ENCODE results near the gene ST6GALNAC2.
"Not testable (repeated sequence)": the region's sequence is repeated elsewhere in the genome, so short reads cannot be mapped to it uniquely, and the experiment has no call there.

Gene ST6GALNAC2

GRCh38 chr17:76561799-76562268 lies 23.8 kb downstream of the ST6GALNAC2 start:
- Histone ChIP-seq H3K27ac (ENCODE audit: insufficient read depth in 1 of 2, low read depth in 1 of 2, low read length in 2 of 2, poor library complexity in 1 of 2, severe bottlenecking in 2 of 2) (no peak overlapping the region), H3K27me3 (replicated peaks in 2 of 5; ENCODE audit: control insufficient read depth in 4 of 5, insufficient read depth in 5 of 5, low read length in 4 of 5) (no peaks in the 10 kb centered on the region), H3K36me3 (ENCODE audit: control insufficient read depth in 4 of 4, insufficient read depth in 4 of 4, low read length in 3 of 4) (peaks cover 13 to 53% (median 25%) of the 10 kb centered on the region in 4 experiments), H3K9me3 (ENCODE audit: control extremely low read depth in 1 of 5, control insufficient read depth in 4 of 5, insufficient read depth in 2 of 5, low read depth in 1 of 5, low read length in 4 of 5) (no peaks in the 10 kb centered on the region), H3K4me3 (ENCODE audit: control insufficient read depth in 1 of 7, extremely low read depth in 1 of 7, insufficient read depth in 4 of 7, low read depth in 2 of 7, low read length in 6 of 7) (no peak overlapping the region), H3K4me1 (ENCODE audit: control extremely low read depth in 1 of 4, control insufficient read depth in 4 of 4, insufficient read depth in 4 of 4, low read length in 3 of 4) (peaks cover 13 to 75% (median 43%) of the 10 kb centered on the region in 4 experiments)
- DNase-seq, result no peak
- CTCF ChIA-PET, result interaction anchor here (6.6 to 7.5 kb wide), 2 partner anchors 24 to 61 kb away, joined by 49 to 50 read pairs; partner anchors contain the start of gene ST6GALNAC2
- 96% methylated on average over 5 of the region's 5 CpGs for WGBS (ENCODE audit: insufficient coverage)
- POLR2A ChIA-PET, result no interaction called here

GRCh38 chr17:76561332-76561731 lies 24.3 kb downstream of the ST6GALNAC2 start:
- no peak for DNase-seq
- H3K9me3 ChIP-seq (ENCODE audit: control extremely low read depth in 1 of 5, control insufficient read depth in 4 of 5, insufficient read depth in 2 of 5, low read depth in 1 of 5, low read length in 4 of 5), result no peaks in the 10 kb centered on the region
- no peak overlapping the region for H3K4me3 ChIP-seq (ENCODE audit: control insufficient read depth in 1 of 7, extremely low read depth in 1 of 7, insufficient read depth in 4 of 7, low read depth in 2 of 7, low read length in 6 of 7)
- peak overlapping the region in 1 of 2 experiments; percentile 27 for H3K27ac ChIP-seq (ENCODE audit: insufficient read depth in 1 of 2, low read depth in 1 of 2, low read length in 2 of 2, poor library complexity in 1 of 2, severe bottlenecking in 2 of 2)
- CTCF ChIA-PET, result interaction anchor here (5.6 to 7.5 kb wide), 3 partner anchors 17 to 62 kb away, joined by 28 to 50 read pairs (median 49); partner anchors contain the start of gene ST6GALNAC2
- H3K36me3 ChIP-seq (ENCODE audit: control insufficient read depth in 4 of 4, insufficient read depth in 4 of 4, low read length in 3 of 4), result peaks cover 13 to 51% (median 25%) of the 10 kb centered on the region in 4 experiments
- H3K27me3 ChIP-seq (replicated peaks in 2 of 5; ENCODE audit: control insufficient read depth in 4 of 5, insufficient read depth in 5 of 5, low read length in 4 of 5), result no peaks in the 10 kb centered on the region
- 90% methylated on average over 4 of the region's 7 CpGs for WGBS (ENCODE audit: insufficient coverage)
- POLR2A ChIA-PET, result no interaction called here
- H3K4me1 ChIP-seq (ENCODE audit: control extremely low read depth in 1 of 4, control insufficient read depth in 4 of 4, insufficient read depth in 4 of 4, low read length in 3 of 4), result peaks cover 13 to 76% (median 46%) of the 10 kb centered on the region in 4 experiments

- H3K27me3 ChIP-seq (replicated peaks in 2 of 5; ENCODE audit: control insufficient read depth in 4 of 5, insufficient read depth in 5 of 5, low read length in 4 of 5), result no peaks in the 10 kb centered on the region
- 81% methylated on average over 6 of the region's 6 CpGs for WGBS (ENCODE audit: insufficient coverage)
- POLR2A ChIA-PET, result interaction anchor here (1.1 kb wide), 1 partner anchor 33 kb away, joined by 3 read pairs; no protein-coding TSS in a partner anchor
- no peak overlapping the region for H3K4me3 ChIP-seq (ENCODE audit: control insufficient read depth in 1 of 7, extremely low read depth in 1 of 7, insufficient read depth in 4 of 7, low read depth in 2 of 7, low read length in 6 of 7)
- H3K4me1 ChIP-seq (ENCODE audit: control extremely low read depth in 1 of 4, control insufficient read depth in 4 of 4, insufficient read depth in 4 of 4, low read length in 3 of 4), result peaks cover 13 to 71% (median 46%) of the 10 kb centered on the region in 4 experiments
- peak overlapping the region; percentile 11 to 27 for H3K27ac ChIP-seq (ENCODE audit: insufficient read depth in 1 of 2, low read depth in 1 of 2, low read length in 2 of 2, poor library complexity in 1 of 2, severe bottlenecking in 2 of 2)
- CTCF ChIA-PET, result interaction anchor here (1.1 to 7.5 kb wide), 9 partner anchors 8 to 62 kb away, joined by 3 to 57 read pairs (median 28); partner anchors contain the start of gene ST6GALNAC2
- no peaks in the 10 kb centered on the region for H3K9me3 ChIP-seq (ENCODE audit: control extremely low read depth in 1 of 5, control insufficient read depth in 4 of 5, insufficient read depth in 2 of 5, low read depth in 1 of 5, low read length in 4 of 5)
- H3K36me3 ChIP-seq (ENCODE audit: control insufficient read depth in 4 of 4, insufficient read depth in 4 of 4, low read length in 3 of 4), result peaks cover 13 to 46% (median 24%) of the 10 kb centered on the region in 4 experiments
- DNase-seq, result no peak
These were observed 24.8 kb downstream of the ST6GALNAC2 start for GRCh38 chr17:76560877-76561221.

GRCh38 chr17:76560036-76560876 lies 25.4 kb downstream of the ST6GALNAC2 start:
- 84% methylated on average over 4 of the region's 10 CpGs for WGBS (ENCODE audit: insufficient coverage)
- no peaks in the 10 kb centered on the region for H3K9me3 ChIP-seq (ENCODE audit: control extremely low read depth in 1 of 5, control insufficient read depth in 4 of 5, insufficient read depth in 2 of 5, low read depth in 1 of 5, low read length in 4 of 5)
- H3K27me3 ChIP-seq (replicated peaks in 2 of 5; ENCODE audit: control insufficient read depth in 4 of 5, insufficient read depth in 5 of 5, low read length in 4 of 5), result no peaks in the 10 kb centered on the region
- H3K36me3 ChIP-seq (ENCODE audit: control insufficient read depth in 4 of 4, insufficient read depth in 4 of 4, low read length in 3 of 4), result peaks cover 13 to 40% (median 20%) of the 10 kb centered on the region in 4 experiments
- no peak for DNase-seq
- ChIA-PET CTCF (interaction anchor here (1.0 to 7.5 kb wide), 13 partner anchors 9 to 63 kb away, joined by 3 to 57 read pairs (median 4); partner anchors contain the start of gene ST6GALNAC2), POLR2A (interaction anchor here (1.1 kb wide), 1 partner anchor 33 kb away, joined by 3 read pairs; no protein-coding TSS in a partner anchor)
- peaks cover 13 to 66% (median 46%) of the 10 kb centered on the region in 4 experiments for H3K4me1 ChIP-seq (ENCODE audit: control extremely low read depth in 1 of 4, control insufficient read depth in 4 of 4, insufficient read depth in 4 of 4, low read length in 3 of 4)
- peak overlapping the region in 2 of 7 experiments; percentile 33 to 45 for H3K4me3 ChIP-seq (ENCODE audit: control insufficient read depth in 1 of 7, extremely low read depth in 1 of 7, insufficient read depth in 4 of 7, low read depth in 2 of 7, low read length in 6 of 7)
- peak overlapping the region in 1 of 2 experiments; percentile 89 for H3K27ac ChIP-seq (ENCODE audit: insufficient read depth in 1 of 2, low read depth in 1 of 2, low read length in 2 of 2, poor library complexity in 1 of 2, severe bottlenecking in 2 of 2)

- not testable (repeated sequence) for H3K27me3 ChIP-seq (replicated peaks in 2 of 5; ENCODE audit: control insufficient read depth in 4 of 5, insufficient read depth in 5 of 5, low read length in 4 of 5); H3K9me3 ChIP-seq (ENCODE audit: control extremely low read depth in 1 of 5, control insufficient read depth in 4 of 5, insufficient read depth in 2 of 5, low read depth in 1 of 5, low read length in 4 of 5); DNase-seq
- ChIA-PET POLR2A (interaction anchor here (1.1 kb wide), 1 partner anchor 32 kb away, joined by 3 read pairs; no protein-coding TSS in a partner anchor), CTCF (interaction anchor here (1.0 to 7.5 kb wide), 12 partner anchors 8 to 64 kb away, joined by 3 to 57 read pairs (median 11); partner anchors contain the start of gene ST6GALNAC2)
- Histone ChIP-seq H3K36me3 (ENCODE audit: control insufficient read depth in 4 of 4, insufficient read depth in 4 of 4, low read length in 3 of 4) (peaks cover 12 to 33% (median 15%) of the 10 kb centered on the region in 4 experiments), H3K27ac (ENCODE audit: insufficient read depth in 1 of 2, low read depth in 1 of 2, low read length in 2 of 2, poor library complexity in 1 of 2, severe bottlenecking in 2 of 2) (peak overlapping the region in 1 of 2 experiments; percentile 89), H3K4me3 (ENCODE audit: control insufficient read depth in 1 of 7, extremely low read depth in 1 of 7, insufficient read depth in 4 of 7, low read depth in 2 of 7, low read length in 6 of 7) (peak overlapping the region in 3 of 7 experiments; percentile 97 to 99 (median 98)), H3K4me1 (ENCODE audit: control extremely low read depth in 1 of 4, control insufficient read depth in 4 of 4, insufficient read depth in 4 of 4, low read length in 3 of 4) (peaks cover 13 to 69% (median 47%) of the 10 kb centered on the region in 4 experiments)
- WGBS (ENCODE audit: insufficient coverage), result 100% methylated on average over 2 of the region's 7 CpGs
These were observed 26.2 kb downstream of the ST6GALNAC2 start for GRCh38 chr17:76559460-76559859.

GRCh38 chr17:76558198-76559095 lies 27.2 kb downstream of the ST6GALNAC2 start:
- no peaks in the 10 kb centered on the region for H3K27me3 ChIP-seq (replicated peaks in 2 of 5; ENCODE audit: control insufficient read depth in 4 of 5, insufficient read depth in 5 of 5, low read length in 4 of 5)
- peaks cover 13 to 78% (median 55%) of the 10 kb centered on the region in 4 experiments for H3K4me1 ChIP-seq (ENCODE audit: control extremely low read depth in 1 of 4, control insufficient read depth in 4 of 4, insufficient read depth in 4 of 4, low read length in 3 of 4)
- WGBS (ENCODE audit: insufficient coverage), result 0% methylated on average over 5 of the region's 14 CpGs
- peaks cover 12 to 31% (median 14%) of the 10 kb centered on the region in 4 experiments for H3K36me3 ChIP-seq (ENCODE audit: control insufficient read depth in 4 of 4, insufficient read depth in 4 of 4, low read length in 3 of 4)
- H3K4me3 ChIP-seq (ENCODE audit: control insufficient read depth in 1 of 7, extremely low read depth in 1 of 7, insufficient read depth in 4 of 7, low read depth in 2 of 7, low read length in 6 of 7), result peak overlapping the region; percentile 28 to 99 (median 87)
- ChIA-PET POLR2A (interaction anchor here (0.5 to 1.6 kb wide), 5 partner anchors 9 to 108 kb away, joined by 3 to 8 read pairs (median 4); partner anchors contain the start of gene ST6GALNAC2), CTCF (interaction anchor here (0.6 to 7.5 kb wide), 25 partner anchors 9 to 1149 kb away, joined by 3 to 57 read pairs (median 7); partner anchors contain the start of genes AANAT, PRCD and ST6GALNAC2)
- no peaks in the 10 kb centered on the region for H3K9me3 ChIP-seq (ENCODE audit: control extremely low read depth in 1 of 5, control insufficient read depth in 4 of 5, insufficient read depth in 2 of 5, low read depth in 1 of 5, low read length in 4 of 5)
- peak in 1 of 3 donors; percentile 34 for DNase-seq
- H3K27ac ChIP-seq (ENCODE audit: insufficient read depth in 1 of 2, low read depth in 1 of 2, low read length in 2 of 2, poor library complexity in 1 of 2, severe bottlenecking in 2 of 2), result peak overlapping the region; percentile 73 to 89
